Endothelial cell of umbilical vein (primary cell): Measurements from ENCODE around the gene FUT4. TPM values are rescaled to one million over a fixed set of nuclear protein-coding genes. Genes with fewer than 3 reads are reported as not detected.

Source experiments
- BruUV-seq: library from RNA; stranded (reverse); fragments of 400-500 nt; replicated peaks from 2 replicates; lab custom pipeline; 2021; lab: Mats Ljungman, UMichigan
- CTCF ChIA-PET: fragments of 300-600, 350-600 bp; sonication (Branson Sonifier 250); formaldehyde crosslinking; loops from one replicate; lab custom pipeline; 2021; ENCODE audit warnings: antibody characterized with exemption, inconsistent platforms; lab: Charles Lee
- POLR2A ChIA-PET: fragments of 300-600, 350-600 bp; sonication (Branson Sonifier 250); formaldehyde crosslinking; loops from one replicate; lab custom pipeline; 2021; ENCODE audit warnings: antibody characterized with exemption, inconsistent platforms; lab: Charles Lee
- DNase-seq: peaks from one replicate; pipeline ENCODE4 v3.0.0-alpha.2; 2011; ENCODE audit warnings: low read depth, low spot score
- FAIRE-seq: peaks from 2 replicates; lab custom pipeline; 2011; peaks lifted over from hg19 to GRCh38; lab: Jason Lieb, UNC
- H2AFZ ChIP-seq: 2 replicates; pipeline ENCODE4 v1.6.0; 2012; ENCODE audit warnings: low read depth, low read length, control low read depth, inconsistent platforms
- H3K27ac ChIP-seq: 2 replicates; pipeline ENCODE4 v1.5.1; 2011; ENCODE audit warnings: low read depth, mild to moderate bottlenecking, control low read depth, low read length, moderate library complexity; ENCODE audit not compliant: insufficient read depth
- H3K27me3 ChIP-seq, 2 experiments: 2 replicates each; pipeline versions ENCODE4 v1.6.0 to v1.6.1; 2011; ENCODE audit warnings: low read length in 2 of 2, mixed read lengths in 1 of 2; ENCODE audit not compliant: control insufficient read depth in 2 of 2, insufficient read depth in 2 of 2
- H3K36me3 ChIP-seq, 2 experiments: 2 replicates in 1 of 2; 3 replicates in 1 of 2; pipeline ENCODE4 v1.5.1; 2011; ENCODE audit warnings: low read length in 2 of 2, mild to moderate bottlenecking in 1 of 2, moderate library complexity in 1 of 2; ENCODE audit not compliant: control insufficient read depth in 2 of 2, insufficient read depth in 2 of 2; ENCODE audit errors: extremely low read depth in 1 of 2
- H3K4me1 ChIP-seq: 3 replicates; pipeline ENCODE4 v1.5.1; 2011; ENCODE audit warnings: mild to moderate bottlenecking, low read length; ENCODE audit not compliant: control insufficient read depth, insufficient read depth; ENCODE audit errors: extremely low read depth
- H3K4me2 ChIP-seq: 2 replicates; pipeline ENCODE4 v1.6.1; 2011; ENCODE audit warnings: low read length, control low read depth, mixed read lengths; ENCODE audit not compliant: insufficient read depth
- H3K4me3 ChIP-seq, 3 experiments: fragments of 200-600 bp in 1 of 3; sonication (generic), shearing (Covaris generic) in 1 of 3; replicated peaks in 1 of 3; 2 replicates each; pipeline ENCODE4 v1.5.1; 2011 to 2016; ENCODE audit warnings: control low read depth in 3 of 3, low read length in 3 of 3, mild to moderate bottlenecking in 2 of 3, inconsistent platforms in 1 of 3, low read depth in 1 of 3, moderate library complexity in 1 of 3; ENCODE audit not compliant: insufficient read depth in 1 of 3
- H3K79me2 ChIP-seq: 2 replicates; pipeline ENCODE4 v1.6.0; 2012; ENCODE audit warnings: low read length, inconsistent platforms; ENCODE audit not compliant: control insufficient read depth, insufficient read depth
- H3K9ac ChIP-seq: replicated peaks from 2 replicates; pipeline ENCODE3; 2011; ENCODE audit warnings: low read length, control low read depth; ENCODE audit not compliant: insufficient read depth; ENCODE audit errors: extremely low read depth
- H3K9me1 ChIP-seq: replicated peaks from 3 replicates; pipeline ENCODE4 v1.6.0; 2011; ENCODE audit warnings: mild to moderate bottlenecking, low read length; ENCODE audit not compliant: control insufficient read depth, insufficient read depth; ENCODE audit errors: extremely low read depth
- H3K9me3 ChIP-seq: replicated peaks from 2 replicates; pipeline ENCODE4 v1.5.1; 2012; ENCODE audit warnings: low read length, inconsistent platforms; ENCODE audit not compliant: control insufficient read depth, insufficient read depth
- H4K20me1 ChIP-seq: replicated peaks from 2 replicates; pipeline ENCODE3; 2011; ENCODE audit warnings: mild to moderate bottlenecking, low read length; ENCODE audit not compliant: control insufficient read depth, insufficient read depth; ENCODE audit errors: extremely low read depth
- CTCF ChIP-seq, 2 donors: IDR thresholded peaks; 1 replicate in 1 of 2; 2 replicates in 1 of 2; pipeline ENCODE4 v1.5.1; 2011; ENCODE audit warnings: low read length in 2 of 2, mild to moderate bottlenecking in 2 of 2, moderate library complexity in 2 of 2, control low read depth in 1 of 2, inconsistent platforms in 1 of 2, low read depth in 1 of 2; ENCODE audit not compliant: insufficient read depth in 1 of 2; ENCODE audit errors: extremely low read depth in 1 of 2
- EZH2 ChIP-seq: IDR thresholded peaks from 2 replicates; pipeline ENCODE4 v1.6.1; 2012; ENCODE audit warnings: borderline replicate concordance, low read depth, mild to moderate bottlenecking, moderate library complexity, low read length, inconsistent platforms; ENCODE audit not compliant: severe bottlenecking
- FOS ChIP-seq: IDR thresholded peaks from 2 replicates; pipeline ENCODE4 v1.6.1; 2011; ENCODE audit warnings: mild to moderate bottlenecking, low read length, moderate library complexity, borderline replicate concordance; ENCODE audit not compliant: insufficient read depth
- GATA2 ChIP-seq: IDR thresholded peaks from 2 replicates; pipeline ENCODE4 v1.7.0; 2011; ENCODE audit warnings: low read depth, mild to moderate bottlenecking, moderate library complexity, mixed read lengths, low read length; ENCODE audit not compliant: insufficient read length, insufficient read depth
- JUN ChIP-seq: IDR thresholded peaks from 2 replicates; pipeline ENCODE4 v1.6.1; 2011; ENCODE audit warnings: borderline replicate concordance, low read depth; ENCODE audit not compliant: insufficient read length, insufficient read depth
- MAX ChIP-seq: IDR thresholded peaks from 2 replicates; pipeline ENCODE4 v1.6.1; 2011; ENCODE audit not compliant: insufficient read depth, insufficient read length
- MYC ChIP-seq: IDR thresholded peaks from one replicate; pipeline ENCODE4 v1.6.1; 2011; ENCODE audit warnings: mild to moderate bottlenecking, low read depth, low read length
- POLR2A ChIP-seq: IDR thresholded peaks from 2 replicates; pipeline ENCODE4 v1.6.1; 2012; ENCODE audit warnings: low read depth, mild to moderate bottlenecking, control low read depth, low read length
- POLR2AphosphoS5 ChIP-seq: IDR thresholded peaks from 2 replicates; pipeline ENCODE4 v1.6.1; 2012; ENCODE audit warnings: low read depth, mild to moderate bottlenecking, control low read depth, low read length, moderate library complexity; ENCODE audit not compliant: insufficient read depth
- dilution Hi-C: fragments of 300-500 bp; cut with MboI; formaldehyde crosslinking; loops from one replicate; pipeline ENCODE4 v1.15.0; 2019; ENCODE audit warnings: low sequenced_read_pairs; ENCODE audit not compliant: extremely low pct_ligation_motif_present
- intact Hi-C: fragments of 100-400 bp; cut with micrococcal nuclease; formaldehyde crosslinking; loops from one replicate; pipeline ENCODE4 v1.10.0; 2022
- polyA plus RNA-seq, 4 experiments: library from polyadenylated mRNA; depleted of rRNA in 3 of 4; stranded (reverse) in 3 of 4; unstranded in 1 of 4; fragments of >200 nt; gene quantifications; 2 replicates each; pipeline versions ENCODE4 v1.2.1 to v1.2.3, GENCODE V29; 2011 to 2012; ENCODE audit warnings: missing spikeins in 1 of 4
- total RNA-seq: library from RNA; stranded (reverse); gene quantifications from 2 replicates; pipeline ENCODE4 v1.2.3, GENCODE V29; 2021

The FUT4 gene
- total and polyA plus RNA-seq, 2 donors (not counting 3 experiments of a cell fraction or from before 2014, with no cell fraction given), result 2.4 to 5.3 TPM

GRCh38 chr11:94585399-94585798, 41.7 kb downstream of the FUT4 start:
- Histone ChIP-seq H3K4me1 (peaks cover 3% of the 10 kb centered on the region), H3K79me2 (no peaks in the 10 kb centered on the region), H4K20me1 (no peaks in the 10 kb centered on the region), H3K9me3 (no peaks in the 10 kb centered on the region), H3K36me3 (no peaks in the 10 kb centered on the region), H3K4me3 (no peak overlapping the region), H3K9me1 (no peaks in the 10 kb centered on the region), H3K4me2 (no peak overlapping the region), H3K27me3 (peaks cover 0 to 2% of the 10 kb centered on the region in 2 experiments), H3K9ac (no peak overlapping the region), H2AFZ (no peak overlapping the region), H3K27ac (no peak overlapping the region)
- TF ChIP-seq JUN, result no peak
- TF ChIP-seq POLR2A, result no peak
- FAIRE-seq, result no peak
- dilution Hi-C loops, result no loop called here
- no TSS peak for BruUV-seq
- intact Hi-C loops, result no loop called here
- DNase-seq, result no peak
- CTCF ChIA-PET, result interaction anchor here (1.3 to 1.8 kb wide), 2 partner anchors 10 to 690 kb away, joined by 3 to 4 read pairs; no protein-coding TSS in a partner anchor
- POLR2A ChIA-PET, result no interaction called here

- DNase-seq, result no peak
- Histone ChIP-seq H3K79me2 (no peaks in the 10 kb centered on the region), H3K9me1 (no peaks in the 10 kb centered on the region), H3K4me3 (no peak overlapping the region), H3K27me3 (peaks cover 0 to 2% of the 10 kb centered on the region in 2 experiments), H2AFZ (no peak overlapping the region), H3K4me1 (peaks cover 3% of the 10 kb centered on the region), H3K27ac (no peak overlapping the region), H3K36me3 (no peaks in the 10 kb centered on the region), H3K9ac (no peak overlapping the region), H3K9me3 (no peaks in the 10 kb centered on the region), H4K20me1 (no peaks in the 10 kb centered on the region), H3K4me2 (no peak overlapping the region)
- no peak for TF ChIP-seq POLR2A
- no peak for TF ChIP-seq FOS
- no peak for TF ChIP-seq JUN
- no peak for TF ChIP-seq EZH2
- TF ChIP-seq MYC, result no peak
- TF ChIP-seq GATA2, result no peak
- TF ChIP-seq MAX, result no peak
- no peak for TF ChIP-seq POLR2AphosphoS5
- TF ChIP-seq CTCF (IDR thresholded peaks at IDR 0.05; ENCODE audit: extremely low read depth in 1 of 2, insufficient read depth in 1 of 2, low read depth in 1 of 2, low read length in 2 of 2), result no peak
- dilution Hi-C loops (no loop called here), intact Hi-C loops (no loop called here)
- CTCF ChIA-PET, result interaction anchor here (1.1 to 1.8 kb wide), 2 partner anchors 9 to 691 kb away, joined by 3 to 4 read pairs; no protein-coding TSS in a partner anchor
- FAIRE-seq, result no peak
- BruUV-seq, result no TSS peak
- POLR2A ChIA-PET, result no interaction called here
These were observed 42.8 kb downstream of the FUT4 start for GRCh38 chr11:94586546-94586945.
